Ishikawa (cell line): Measurements from ENCODE around the gene MYL5.

Experiments used
- CEBPB ChIP-seq: IDR thresholded peaks from 2 replicates; pipeline ENCODE4 v1.6.1; 2012
- CREB1 ChIP-seq: IDR thresholded peaks from 2 replicates; pipeline ENCODE4 v1.6.1; 2012; ENCODE audit warnings: low read depth
- EGR1 ChIP-seq: IDR thresholded peaks from 2 replicates; pipeline ENCODE4 v1.6.1; 2012
- EP300 ChIP-seq: IDR thresholded peaks from 2 replicates; pipeline ENCODE4 v1.6.1; 2012; ENCODE audit warnings: borderline replicate concordance
- FOXM1 ChIP-seq: IDR thresholded peaks from 2 replicates; pipeline ENCODE4 v1.6.1; 2012; ENCODE audit warnings: low read depth, borderline replicate concordance
- MAX ChIP-seq: IDR thresholded peaks from 2 replicates; pipeline ENCODE4 v1.6.1; 2012
- NFIC ChIP-seq: IDR thresholded peaks from 2 replicates; pipeline ENCODE4 v1.6.1; 2012
- RAD21 ChIP-seq: IDR thresholded peaks from 2 replicates; pipeline ENCODE4 v1.6.1; 2012; ENCODE audit warnings: low read depth
- REST ChIP-seq: IDR thresholded peaks from 2 replicates; pipeline ENCODE4 v1.6.1; 2012; ENCODE audit warnings: low read depth, mild to moderate bottlenecking
- TAF1 ChIP-seq: IDR thresholded peaks from 2 replicates; pipeline ENCODE4 v1.6.1; 2012; ENCODE audit warnings: low read depth, mild to moderate bottlenecking
- TCF12 ChIP-seq: IDR thresholded peaks from 2 replicates; pipeline ENCODE4 v1.6.1; 2012; ENCODE audit warnings: low read depth
- TEAD4 ChIP-seq: IDR thresholded peaks from 2 replicates; pipeline ENCODE4 v1.6.1; 2012
- USF1 ChIP-seq: IDR thresholded peaks from 2 replicates; pipeline ENCODE4 v1.6.1; 2012
- YY1 ChIP-seq: IDR thresholded peaks from 2 replicates; pipeline ENCODE4 v1.6.1; 2012; ENCODE audit warnings: low read depth
- ZBTB7A ChIP-seq: IDR thresholded peaks from 2 replicates; pipeline ENCODE4 v1.6.1; 2012; ENCODE audit warnings: low read depth

Gene MYL5

GRCh38 chr4:688854-689681, 14.7 kb downstream of the MYL5 start, which contains the start of gene SLC49A3:
SLC49A3 (minus strand) TSS chr4:689151; CDS start chr4:689127, 24 bp downstream.
- TF ChIP-seq CREB1, result no peak
- TF ChIP-seq FOXM1, result no peak
- no peak for TF ChIP-seq USF1
- TF ChIP-seq NFIC, result no peak
- TF ChIP-seq EP300, result no peak
- TF ChIP-seq ZBTB7A, result no peak
- TF ChIP-seq YY1, result no peak
- no peak for TF ChIP-seq EGR1
- TF ChIP-seq TEAD4, result no peak
- no peak for TF ChIP-seq RAD21
- no peak for TF ChIP-seq REST
- no peak for TF ChIP-seq CEBPB
- no peak for TF ChIP-seq TCF12

- no peak for TF ChIP-seq CEBPB
- TF ChIP-seq REST, result no peak
- TF ChIP-seq CREB1, result no peak
- no peak for TF ChIP-seq ZBTB7A
- TF ChIP-seq TEAD4, result no peak
- TF ChIP-seq EP300, result no peak
- no peak for TF ChIP-seq TAF1
- no peak for TF ChIP-seq RAD21
- no peak for TF ChIP-seq FOXM1
- no peak for TF ChIP-seq TCF12
- TF ChIP-seq YY1, result no peak
- no peak for TF ChIP-seq EGR1
- no peak for TF ChIP-seq USF1
- TF ChIP-seq NFIC, result no peak
- no peak for TF ChIP-seq MAX
These were observed 15.4 kb downstream of the MYL5 start for GRCh38 chr4:689723-690122.

- TF ChIP-seq TCF12 (no peak), TEAD4 (no peak), USF1 (no peak), MAX (no peak), NFIC (no peak), CREB1 (no peak), REST (no peak)
These were observed 18.6 kb downstream of the MYL5 start for GRCh38 chr4:692771-693554.
